Endothelial cell (in vitro differentiated cells): ENCODE data around the gene C19orf85. TPM values are rescaled to one million over a fixed set of nuclear protein-coding genes. Genes with fewer than 3 reads are reported as not detected.

Experiments used
- DNase-seq: peaks from one replicate; pipeline ENCODE4 v3.0.0; 2021; ENCODE audit warnings: low spot score
- H3K27ac Mint-ChIP-seq: one replicate; pipeline ENCODE4 v1.8.0; 2021; ENCODE audit warnings: mixed read lengths, inconsistent platforms; ENCODE audit not compliant: unreplicated experiment
- H3K27me3 Mint-ChIP-seq: one replicate; pipeline ENCODE4 v1.8.0; 2021; ENCODE audit warnings: mild to moderate bottlenecking, moderate library complexity, mixed read lengths, inconsistent platforms; ENCODE audit not compliant: unreplicated experiment
- H3K36me3 Mint-ChIP-seq: one replicate; pipeline ENCODE4 v1.8.0; 2021; ENCODE audit warnings: mild to moderate bottlenecking, low read depth, mixed read lengths, inconsistent platforms; ENCODE audit not compliant: unreplicated experiment
- H3K4me1 Mint-ChIP-seq: one replicate; pipeline ENCODE4 v1.8.0; 2021; ENCODE audit warnings: mild to moderate bottlenecking, mixed read lengths, inconsistent platforms; ENCODE audit not compliant: unreplicated experiment
- H3K4me3 Mint-ChIP-seq: one replicate; pipeline ENCODE4 v1.8.0; 2021; ENCODE audit warnings: mild to moderate bottlenecking, mixed read lengths, inconsistent platforms; ENCODE audit not compliant: unreplicated experiment
- H3K9me3 Mint-ChIP-seq: one replicate; pipeline ENCODE4 v1.8.0; 2021; ENCODE audit warnings: mixed read lengths, inconsistent platforms; ENCODE audit not compliant: unreplicated experiment
- CTCF ChIP-seq: fragments of 200-600 bp; sonication (generic); IDR thresholded peaks from one replicate; pipeline ENCODE4 v1.5.0; 2021; ENCODE audit warnings: antibody characterized with exemption; ENCODE audit not compliant: unreplicated experiment
- total RNA-seq: library from RNA; stranded (reverse); fragmentation: NEBNext Ultra II Directional; extraction: Animal tissue kit (Norgen Biotek cat#: 25700); gene quantifications from one replicate; pipeline ENCODE4 v1.2.1, GENCODE V29; 2021; ENCODE audit not compliant: unreplicated experiment

Gene C19orf85
- total RNA-seq, 1 donor from 2014 or later, result not detected

- no peaks in the 10 kb centered on the region for H3K36me3 Mint-ChIP-seq
- H3K4me3 Mint-ChIP-seq, result no peak overlapping the region
- H3K27me3 Mint-ChIP-seq, result peaks cover 7% of the 10 kb centered on the region
- DNase-seq, result no peak
- TF ChIP-seq CTCF, result no peak
- H3K4me1 Mint-ChIP-seq, result no peaks in the 10 kb centered on the region
- H3K9me3 Mint-ChIP-seq, result no peaks in the 10 kb centered on the region
- no peak overlapping the region for H3K27ac Mint-ChIP-seq
Measured at GRCh38 chr19:55419624-55420236, 44.8 kb downstream of the C19orf85 start.

- no peak for DNase-seq
- TF ChIP-seq CTCF, result no peak
- H3K27ac Mint-ChIP-seq, result no peak overlapping the region
- peaks cover 7% of the 10 kb centered on the region for H3K27me3 Mint-ChIP-seq
- no peaks in the 10 kb centered on the region for H3K9me3 Mint-ChIP-seq
- no peak overlapping the region for H3K4me3 Mint-ChIP-seq
- H3K36me3 Mint-ChIP-seq, result no peaks in the 10 kb centered on the region
- H3K4me1 Mint-ChIP-seq, result no peaks in the 10 kb centered on the region
Measured at GRCh38 chr19:55419103-55419502, 45.4 kb downstream of the C19orf85 start.

GRCh38 chr19:55418185-55418584 is 46.4 kb downstream of the C19orf85 start:
- H3K27me3 Mint-ChIP-seq, result peaks cover 5% of the 10 kb centered on the region

More at GRCh38 chr19:55418185-55418584, 46.4 kb downstream of the C19orf85 start:
- H3K4me3 Mint-ChIP-seq, result no peak overlapping the region
- no peak overlapping the region for H3K27ac Mint-ChIP-seq
- no peaks in the 10 kb centered on the region for H3K9me3 Mint-ChIP-seq
- no peaks in the 10 kb centered on the region for H3K36me3 Mint-ChIP-seq
- H3K4me1 Mint-ChIP-seq, result no peaks in the 10 kb centered on the region
- peak; percentile 67 for DNase-seq
- peak; percentile 16 for TF ChIP-seq CTCF

Other genes with a start within 250 kb of the C19orf85 start
- 4.1 TPM for gene TMEM86B, start 236.0 kb downstream of the C19orf85 start, total RNA-seq
- 65.6 TPM for gene PPP6R1, start 205.7 kb downstream of the C19orf85 start, total RNA-seq
- 24.6 TPM for gene HSPBP1, start 184.6 kb downstream of the C19orf85 start, total RNA-seq
- 14.1 TPM for gene BRSK1, start 180.8 kb downstream of the C19orf85 start, total RNA-seq
- not detected for gene TMEM150B, start 139.4 kb downstream of the C19orf85 start, total RNA-seq
- 18.4 TPM for gene KMT5C, start 124.9 kb downstream of the C19orf85 start, total RNA-seq
- gene COX6B2, start 110.0 kb downstream of the C19orf85 start, total RNA-seq, result not detected
- not detected for gene GARIN5B, start 101.5 kb downstream of the C19orf85 start, total RNA-seq
- 0.21 TPM for gene IL11, start 94.3 kb downstream of the C19orf85 start, total RNA-seq
- not detected for gene TMEM190, start 87.9 kb downstream of the C19orf85 start, total RNA-seq
- gene TMEM238, start 80.5 kb downstream of the C19orf85 start, total RNA-seq, result 0.64 TPM
- gene RPL28, start 78.8 kb downstream of the C19orf85 start, total RNA-seq, result 3,792 TPM
- gene UBE2S, start 57.0 kb downstream of the C19orf85 start, total RNA-seq, result 56.2 TPM
- gene SHISA7, start 21.5 kb downstream of the C19orf85 start, total RNA-seq, result not detected
- gene ISOC2, start 3.1 kb downstream of the C19orf85 start, total RNA-seq, result 20.2 TPM
- 8.7 TPM for gene ZNF628, start 11.9 kb upstream of the C19orf85 start, total RNA-seq
- gene NAT14, start 20.4 kb upstream of the C19orf85 start, total RNA-seq, result 37.7 TPM
- 0.95 TPM for gene SSC5D, start 23.7 kb upstream of the C19orf85 start, total RNA-seq
- gene SBK2, start 72.4 kb upstream of the C19orf85 start, total RNA-seq, result 0.69 TPM
- 3.6 TPM for gene SBK3, start 80.8 kb upstream of the C19orf85 start, total RNA-seq
- 36.4 TPM for gene ZNF579, start 116.1 kb upstream of the C19orf85 start, total RNA-seq
- gene FIZ1, start 134.8 kb upstream of the C19orf85 start, total RNA-seq, result 21.5 TPM
- gene ZNF524, start 135.5 kb upstream of the C19orf85 start, total RNA-seq, result 9.3 TPM
- gene ZNF865, start 140.9 kb upstream of the C19orf85 start, total RNA-seq, result 14.5 TPM
- gene ZNF784, start 159.8 kb upstream of the C19orf85 start, total RNA-seq, result 6.8 TPM
- 34.0 TPM for gene ZNF580, start 176.3 kb upstream of the C19orf85 start, total RNA-seq
- gene ZNF581, start 178.9 kb upstream of the C19orf85 start, total RNA-seq, result 47.2 TPM
- gene CCDC106, start 183.5 kb upstream of the C19orf85 start, total RNA-seq, result 20.1 TPM
- 219 TPM for gene U2AF2, start 190.3 kb upstream of the C19orf85 start, total RNA-seq
- 250 TPM for gene EPN1, start 210.5 kb upstream of the C19orf85 start, total RNA-seq